UCSD-AML1 (cell line): Measurements from ENCODE around the gene MORN1.

Source experiments
- DNase-seq: peaks from one replicate; lab custom pipeline; 2025; ENCODE audit not compliant: unreplicated experiment; lab: John Stamatoyannopoulos, UW

Gene MORN1

DNA sequence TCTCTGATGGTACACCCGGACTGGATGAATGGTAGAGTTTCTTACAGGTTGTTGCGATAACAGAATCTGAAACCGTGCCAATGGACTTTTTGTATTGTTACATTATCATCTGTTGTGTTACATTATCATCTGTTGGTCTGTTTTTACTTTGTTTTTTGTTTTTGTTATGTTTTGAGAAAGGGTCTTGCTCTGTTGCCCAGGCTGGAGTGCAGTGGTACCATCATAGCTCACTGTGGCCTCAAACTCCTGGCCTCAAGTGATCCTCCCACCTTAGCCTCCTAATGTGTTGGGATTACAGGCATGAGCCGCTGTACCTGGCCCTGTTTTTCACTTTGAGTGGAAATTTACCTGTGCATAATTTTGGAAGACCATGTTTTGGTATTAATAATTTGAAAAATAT lies 31.2 kb upstream of the MORN1 start:
- DNase-seq = no peak

DNA sequence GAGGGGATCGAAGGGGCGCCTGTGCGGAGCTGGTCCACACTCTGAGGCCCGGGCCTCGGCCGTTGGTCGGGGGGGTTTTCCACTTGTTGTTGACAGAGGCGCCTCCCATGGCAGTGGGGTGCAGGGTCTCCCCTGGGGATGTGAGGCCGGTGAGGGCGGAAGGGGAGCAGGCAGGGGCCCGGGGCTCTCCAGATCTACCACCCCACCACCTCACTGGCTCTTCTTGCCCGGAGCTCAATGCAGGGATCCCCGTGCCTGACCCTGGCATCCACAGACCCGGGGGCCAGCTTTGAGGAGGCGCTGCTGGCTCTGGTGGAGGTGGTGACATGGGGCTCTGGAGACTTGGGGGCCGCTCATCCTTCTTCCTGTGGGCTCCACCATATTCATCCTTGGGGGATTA lies 28.1 kb upstream of the MORN1 start:
- DNase-seq = no peak

DNA sequence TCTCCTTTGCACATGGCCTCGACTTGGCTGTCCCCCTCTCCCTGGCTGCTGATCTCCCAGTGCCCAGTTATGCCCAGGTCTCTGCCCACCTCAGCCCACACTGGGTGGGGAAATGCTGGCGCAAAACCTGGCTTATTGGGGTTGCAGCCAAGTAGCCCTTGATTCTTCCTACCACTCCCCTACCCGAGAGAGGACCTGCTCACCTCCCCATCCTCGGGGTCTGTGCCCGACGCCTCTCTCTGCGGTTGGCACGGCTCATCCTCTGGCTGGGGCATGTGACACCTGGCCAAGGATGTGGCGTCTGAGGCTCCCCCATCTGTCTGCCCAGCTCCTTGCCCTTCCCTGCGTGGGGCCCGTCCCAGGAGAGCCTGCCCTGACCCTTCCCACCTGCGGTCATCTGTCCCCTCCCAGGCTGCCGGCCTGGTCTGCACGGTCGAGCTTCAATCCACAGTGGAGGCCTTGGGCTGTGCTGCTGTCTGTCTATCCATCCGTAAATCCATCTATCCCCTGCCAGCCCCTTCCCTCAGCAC lies 27.5 kb upstream of the MORN1 start:
- DNase-seq = no peak

DNA sequence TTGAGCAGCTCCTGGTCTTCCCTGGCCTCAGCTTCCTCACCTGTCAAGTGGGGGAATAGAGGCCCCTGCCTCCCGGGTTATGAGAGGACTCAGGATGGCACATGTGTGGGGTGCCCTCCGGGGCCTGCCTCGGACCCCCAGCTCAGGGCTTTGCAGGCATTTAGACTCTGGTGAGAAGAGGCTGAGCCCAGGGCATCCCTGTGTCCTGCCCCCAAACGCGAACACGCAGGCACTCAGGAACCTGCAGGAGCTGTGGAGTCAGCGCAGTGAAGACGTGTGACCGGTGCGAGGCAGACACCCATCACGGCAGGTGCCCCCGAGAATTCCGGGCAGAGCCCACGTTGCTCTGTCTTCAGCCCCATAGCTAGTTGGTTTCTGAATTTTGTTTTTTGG lies 26.5 kb upstream of the MORN1 start:
- DNase-seq = no peak

DNA sequence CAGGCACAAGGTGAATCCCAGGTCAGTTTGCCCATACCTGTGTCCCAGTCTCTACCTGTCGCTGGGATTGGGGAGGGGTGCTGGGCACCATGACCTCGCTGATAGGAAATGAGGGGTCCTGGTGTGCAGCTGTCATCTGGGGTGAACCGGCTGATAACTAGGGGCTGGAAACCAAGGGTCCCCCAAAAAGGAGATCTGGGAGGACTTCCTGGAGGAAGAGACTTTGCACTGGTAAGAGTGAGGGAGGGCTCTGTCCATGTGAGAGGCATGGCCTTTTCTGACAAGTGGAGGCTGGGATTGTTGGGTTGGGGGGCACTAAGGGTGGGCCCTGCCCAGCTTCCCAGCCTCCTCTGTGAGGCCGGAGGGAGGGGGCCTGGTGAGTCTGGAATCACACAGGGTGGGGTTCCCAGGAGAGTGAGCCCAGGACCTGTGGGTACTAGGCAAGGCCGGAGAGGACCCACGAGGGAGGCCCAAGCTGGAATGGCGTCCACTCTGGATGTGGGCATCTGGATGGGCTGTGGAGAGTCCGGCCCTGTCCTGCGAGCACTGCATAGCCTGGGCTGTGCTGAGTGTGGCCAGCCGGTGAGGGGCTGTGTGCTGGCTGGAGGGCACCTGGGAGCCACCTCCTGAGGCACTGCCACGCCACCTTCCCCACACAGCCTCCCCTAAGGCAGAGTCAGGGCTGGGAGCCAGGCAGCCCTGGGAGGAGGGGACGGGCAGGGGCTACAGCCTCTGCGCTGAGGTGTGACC lies 25.9 kb upstream of the MORN1 start:
- DNase-seq = no peak

DNA sequence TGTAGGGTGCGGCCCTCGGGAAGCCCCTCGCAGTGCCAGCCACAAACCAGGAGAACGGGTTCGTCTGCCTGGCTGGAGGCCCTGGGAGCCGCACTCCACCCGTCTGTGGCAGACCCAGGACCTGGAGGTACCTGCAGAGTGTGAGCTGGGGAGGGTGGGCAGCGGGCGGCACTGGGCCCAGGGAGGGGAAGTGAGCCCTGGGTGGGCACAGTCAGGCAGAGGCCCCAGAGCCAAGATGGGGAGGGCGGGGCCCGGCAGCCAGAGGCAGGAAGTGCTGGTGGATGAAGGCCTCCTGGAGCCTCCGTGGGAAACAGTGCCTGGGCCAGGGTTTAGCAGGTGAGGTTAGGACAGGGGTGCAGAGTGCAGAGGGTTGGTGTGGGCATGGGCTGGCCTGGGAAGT lies 25.0 kb upstream of the MORN1 start:
- peak; percentile 19 for DNase-seq

DNA sequence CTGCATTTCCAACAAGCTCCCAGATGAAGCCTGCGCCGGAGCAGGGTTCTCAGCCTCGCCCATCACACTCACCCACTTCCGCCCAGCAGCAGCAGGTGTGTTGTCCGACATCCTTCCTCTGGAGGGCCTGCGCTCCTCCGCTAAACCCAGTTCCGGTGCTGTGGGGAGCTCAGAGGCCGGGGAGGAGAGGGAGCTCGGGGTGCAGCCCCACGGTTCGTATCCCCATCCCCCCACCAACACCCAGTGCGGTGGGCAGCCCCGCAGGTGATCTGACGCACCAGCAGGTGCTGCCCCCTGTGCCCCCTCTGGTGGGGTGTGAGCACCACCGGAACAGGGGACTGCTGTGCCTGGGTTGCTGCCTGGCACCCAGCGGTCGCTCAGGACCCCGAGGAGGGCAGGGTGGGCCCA lies 24.5 kb upstream of the MORN1 start:
- peak; percentile 52 for DNase-seq

DNA sequence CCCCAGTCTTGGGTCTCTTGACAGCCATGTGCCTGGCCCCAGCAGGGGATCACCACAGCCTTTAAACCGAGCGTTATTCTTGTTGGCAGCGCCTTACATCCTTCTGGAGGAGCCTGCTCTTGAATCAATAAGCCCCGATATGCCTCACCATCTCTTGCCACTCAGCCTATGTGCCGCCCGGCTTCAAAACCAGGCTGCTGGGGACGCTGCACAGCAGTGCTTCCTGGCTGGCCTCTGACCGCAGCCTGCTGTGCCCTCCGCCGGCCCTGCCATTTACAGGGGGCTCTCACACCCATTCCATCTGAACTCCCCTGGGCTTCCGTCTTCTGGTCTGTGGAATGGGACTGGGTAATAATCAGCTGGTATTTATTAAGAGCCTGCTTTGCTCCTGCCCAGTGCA lies 24.0 kb upstream of the MORN1 start:
- no peak for DNase-seq

DNA sequence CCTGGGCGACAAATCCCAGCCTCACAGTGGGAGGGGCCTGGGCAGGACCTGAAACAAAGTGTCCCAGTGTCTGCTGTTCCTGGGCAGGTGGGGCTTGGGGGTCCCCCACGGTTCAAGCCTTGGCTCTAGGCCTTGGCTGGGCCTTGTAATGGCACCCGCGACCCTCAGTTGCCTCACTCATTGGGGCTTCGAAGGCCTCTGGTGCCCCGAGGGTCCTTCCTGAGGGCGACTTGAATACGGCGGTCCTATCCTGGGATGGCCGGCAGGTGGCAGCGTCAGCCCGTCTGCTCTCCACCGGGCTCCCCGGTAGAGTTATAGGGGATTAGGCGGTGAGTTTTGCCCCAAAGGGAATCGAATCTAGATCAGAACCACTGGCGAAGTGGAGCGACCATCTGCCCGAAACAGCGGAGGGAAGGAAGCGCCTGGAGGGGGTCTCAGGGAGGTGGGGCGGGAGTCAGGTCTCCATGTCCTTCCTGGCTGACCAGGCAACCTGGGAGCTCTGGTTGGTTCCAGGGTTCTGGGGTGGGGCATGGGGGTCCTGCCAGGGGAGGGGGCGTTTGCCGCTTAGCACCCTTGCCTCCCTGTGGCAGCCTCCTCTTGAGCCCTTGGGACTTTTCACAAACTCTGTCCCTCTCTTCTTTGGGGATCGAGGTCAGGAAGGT lies 23.1 kb upstream of the MORN1 start:
- peak; percentile 76 for DNase-seq

DNA sequence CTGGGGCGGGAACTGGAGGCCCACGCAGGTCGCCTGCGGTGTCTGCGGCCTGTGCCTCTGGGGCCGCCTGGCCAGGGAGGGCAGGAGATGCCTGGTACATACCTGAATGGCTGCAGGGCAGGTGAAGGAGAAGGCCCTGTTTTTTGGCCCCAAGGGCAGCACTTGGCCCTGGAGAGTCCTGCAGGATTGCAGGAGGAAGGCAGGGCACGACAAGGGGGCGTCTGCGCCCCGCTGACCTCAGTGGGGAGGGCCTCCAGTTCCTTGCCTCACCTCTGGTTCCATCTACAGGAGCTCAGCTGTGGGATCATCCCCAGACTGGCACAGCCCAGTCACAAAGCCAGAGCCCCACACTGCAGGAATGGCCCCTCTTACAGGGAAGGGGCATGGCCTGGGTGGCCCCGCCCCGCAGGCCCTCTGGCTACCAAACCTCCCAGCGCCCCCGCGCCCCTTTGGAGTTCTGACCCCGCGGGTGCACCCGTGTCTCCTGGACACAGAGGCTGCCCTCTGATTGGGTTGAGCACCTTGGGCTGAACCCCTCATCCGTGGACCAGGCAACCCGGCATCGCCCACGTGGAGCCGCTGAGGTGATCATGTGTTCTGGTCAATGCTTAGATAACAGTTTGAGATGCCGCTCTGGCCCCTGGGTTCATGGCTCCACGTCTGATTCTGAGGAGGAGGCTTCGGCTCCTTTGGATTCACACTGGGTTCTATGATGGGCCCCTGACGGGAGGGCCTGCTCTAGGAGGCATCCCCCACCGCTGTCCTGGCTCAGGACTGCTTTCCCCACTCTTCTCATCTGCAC lies 22.3 kb upstream of the MORN1 start:
- DNase-seq = no peak

DNA sequence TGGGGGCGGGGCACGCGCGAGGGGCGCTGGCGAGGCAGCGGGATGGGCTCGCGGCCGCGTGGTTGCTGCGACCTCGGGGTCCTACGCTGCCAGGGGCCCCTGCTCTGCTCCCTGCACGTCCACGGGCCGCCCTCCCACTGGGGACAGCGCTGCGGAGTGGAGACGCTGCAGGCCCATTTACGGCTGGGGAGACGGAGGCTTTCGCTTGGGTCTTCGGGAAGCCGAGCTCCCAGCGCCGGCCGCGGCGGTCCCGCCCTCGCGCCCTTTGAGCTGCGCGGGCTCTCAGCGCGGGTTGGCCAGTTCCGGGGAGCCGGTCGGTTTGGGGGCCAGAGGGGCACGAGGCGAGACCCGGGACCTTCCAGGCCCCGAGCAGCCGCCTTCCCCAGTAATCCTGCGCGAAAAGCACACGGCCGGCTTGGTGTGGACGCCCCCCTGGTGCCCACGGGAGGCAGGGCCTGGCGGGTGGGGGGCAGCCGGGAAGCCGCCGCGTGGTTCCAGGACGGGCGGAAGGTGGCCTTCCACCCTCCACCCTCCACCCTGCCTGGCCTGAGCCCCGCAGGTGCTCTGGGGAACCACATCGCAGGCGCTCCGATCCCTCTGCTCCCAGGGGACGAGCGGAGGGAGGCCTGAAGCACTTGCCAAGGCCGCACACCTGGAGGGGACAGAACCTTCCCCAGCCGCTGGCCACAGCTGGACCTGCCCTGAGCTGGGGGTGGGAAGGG lies 21.6 kb upstream of the MORN1 start:
- DNase-seq = no peak

DNA sequence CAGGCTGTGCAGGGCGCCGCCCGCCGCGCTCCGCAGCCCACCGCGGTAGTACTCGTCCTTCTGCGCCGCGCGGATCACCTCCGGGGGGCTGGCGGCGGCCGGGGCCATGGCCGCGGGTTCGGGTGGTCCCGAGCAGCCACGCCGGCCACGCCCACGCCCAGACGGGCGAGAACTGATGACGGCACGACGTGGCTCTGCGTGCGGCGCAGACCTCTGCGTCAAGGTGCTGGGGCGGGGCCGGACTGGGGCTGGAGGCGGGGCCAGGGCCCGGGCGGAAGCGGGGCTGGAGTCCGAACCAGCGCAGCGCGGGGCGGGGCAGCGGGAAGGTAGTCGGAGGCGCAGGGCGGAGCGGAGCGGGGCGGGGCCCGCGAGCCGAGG lies 21.0 kb upstream of the MORN1 start, which contains the start of gene PEX10:
Gene PEX10 (minus strand): TSS at position 170 of the 378 bp plus-strand sequence. CDS start 62 bp downstream, at position 108.
- DNase-seq = peak; percentile 99

DNA sequence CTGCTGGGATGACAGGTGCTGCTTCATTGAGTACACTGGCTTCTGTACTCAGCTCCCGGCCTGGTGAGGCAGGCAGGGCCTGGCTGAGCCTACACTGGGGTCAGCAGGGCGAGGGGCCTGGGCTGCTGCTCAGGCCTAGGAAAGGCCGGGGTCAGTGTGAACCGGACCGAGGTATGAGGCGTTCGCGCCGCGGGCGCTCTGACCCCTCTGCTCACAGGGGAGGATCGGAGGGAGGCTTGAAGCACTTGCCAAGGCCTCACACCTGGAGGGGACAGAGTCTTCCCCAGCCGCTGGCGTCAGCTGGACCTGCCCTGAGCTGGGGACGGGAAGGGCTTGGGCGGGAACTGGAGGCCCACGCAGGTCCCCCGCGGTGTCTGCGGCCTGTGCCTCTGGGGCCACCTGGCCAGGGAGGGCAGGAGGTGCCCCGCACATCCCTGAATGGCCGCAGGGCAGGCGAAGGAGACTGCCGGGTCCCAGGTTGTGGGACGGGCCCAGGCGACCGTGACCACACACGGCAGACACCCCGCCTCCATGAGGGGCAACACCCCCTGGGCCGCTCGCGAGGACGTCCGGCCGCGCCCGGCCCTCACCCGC lies 20.5 kb upstream of the MORN1 start:
- DNase-seq = no peak

DNA sequence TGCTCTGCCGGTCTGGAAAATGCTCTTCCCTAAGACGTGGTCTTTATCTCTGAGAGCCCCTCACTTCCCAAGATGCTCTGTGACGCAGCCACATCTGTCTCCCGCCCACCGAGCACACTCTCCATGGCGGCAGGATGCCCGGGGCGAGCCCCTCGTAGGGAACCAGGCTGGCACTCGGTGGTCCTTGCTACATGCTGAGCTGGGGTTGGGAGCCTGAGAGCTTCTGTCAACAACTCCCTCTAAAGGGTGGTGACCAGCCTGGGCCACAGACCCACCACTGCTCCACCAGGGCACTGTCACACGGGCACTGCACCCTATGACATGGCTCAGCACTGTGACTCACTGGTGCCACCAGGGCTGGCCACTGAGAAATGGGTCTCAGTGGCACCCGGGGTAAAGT lies 18.4 kb upstream of the MORN1 start:
- DNase-seq = no peak

DNA sequence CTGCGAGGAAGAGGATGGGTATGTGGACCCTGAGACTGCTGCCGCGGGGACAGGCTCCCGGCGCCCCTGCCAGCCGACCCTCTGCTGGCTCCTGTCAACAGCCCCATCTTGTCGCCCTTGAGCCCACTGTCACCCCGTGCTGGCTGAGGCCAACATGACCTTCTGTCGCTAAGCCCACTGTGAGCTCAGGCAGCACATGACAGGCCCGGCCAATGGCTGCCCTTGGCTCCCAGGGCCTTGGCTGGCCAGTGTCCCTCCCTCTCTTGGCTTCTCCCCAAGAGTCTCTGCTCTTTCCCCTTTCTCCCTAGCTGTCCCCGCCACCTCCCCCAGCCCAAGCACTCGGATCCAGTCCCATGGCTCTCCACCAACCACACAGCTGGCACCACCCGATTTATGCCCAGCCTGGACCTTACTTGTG lies 17.5 kb upstream of the MORN1 start:
- no peak for DNase-seq

DNA sequence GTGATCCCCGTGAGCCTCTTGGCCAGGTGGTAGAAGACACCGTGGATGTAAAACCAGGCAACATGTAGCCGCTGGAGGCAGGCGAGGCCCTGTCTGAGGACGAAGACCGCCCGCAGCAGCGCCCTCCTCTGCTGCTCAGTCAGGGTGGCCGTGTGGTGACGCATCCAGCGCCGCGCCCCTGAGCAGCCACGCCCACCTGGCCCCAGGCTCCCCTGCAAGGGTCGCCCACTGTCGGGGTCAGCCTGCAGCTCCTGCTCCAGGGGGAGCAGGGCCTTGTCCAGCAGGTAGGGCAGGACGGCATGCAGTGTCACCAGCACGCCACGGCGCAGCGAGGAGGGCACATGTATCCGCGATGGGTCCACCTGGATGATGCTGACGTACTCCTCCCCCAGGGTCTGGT lies 17.1 kb upstream of the MORN1 start:
- no peak for DNase-seq

DNA sequence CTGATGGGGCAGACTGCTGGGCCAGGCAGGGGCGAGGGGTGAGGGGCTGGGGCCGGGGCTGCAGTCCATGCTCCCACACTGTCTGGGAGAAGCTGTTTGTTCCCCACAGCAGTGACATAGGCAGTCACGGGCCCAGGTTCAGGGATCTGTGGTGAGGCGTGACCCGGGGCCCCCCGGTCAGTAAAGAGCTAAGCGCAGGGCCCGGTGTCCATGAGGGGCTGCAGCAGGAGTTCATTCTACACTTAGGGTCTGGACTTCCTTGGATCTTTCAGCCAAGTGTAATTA lies 16.6 kb upstream of the MORN1 start:
- DNase-seq = no peak

DNA sequence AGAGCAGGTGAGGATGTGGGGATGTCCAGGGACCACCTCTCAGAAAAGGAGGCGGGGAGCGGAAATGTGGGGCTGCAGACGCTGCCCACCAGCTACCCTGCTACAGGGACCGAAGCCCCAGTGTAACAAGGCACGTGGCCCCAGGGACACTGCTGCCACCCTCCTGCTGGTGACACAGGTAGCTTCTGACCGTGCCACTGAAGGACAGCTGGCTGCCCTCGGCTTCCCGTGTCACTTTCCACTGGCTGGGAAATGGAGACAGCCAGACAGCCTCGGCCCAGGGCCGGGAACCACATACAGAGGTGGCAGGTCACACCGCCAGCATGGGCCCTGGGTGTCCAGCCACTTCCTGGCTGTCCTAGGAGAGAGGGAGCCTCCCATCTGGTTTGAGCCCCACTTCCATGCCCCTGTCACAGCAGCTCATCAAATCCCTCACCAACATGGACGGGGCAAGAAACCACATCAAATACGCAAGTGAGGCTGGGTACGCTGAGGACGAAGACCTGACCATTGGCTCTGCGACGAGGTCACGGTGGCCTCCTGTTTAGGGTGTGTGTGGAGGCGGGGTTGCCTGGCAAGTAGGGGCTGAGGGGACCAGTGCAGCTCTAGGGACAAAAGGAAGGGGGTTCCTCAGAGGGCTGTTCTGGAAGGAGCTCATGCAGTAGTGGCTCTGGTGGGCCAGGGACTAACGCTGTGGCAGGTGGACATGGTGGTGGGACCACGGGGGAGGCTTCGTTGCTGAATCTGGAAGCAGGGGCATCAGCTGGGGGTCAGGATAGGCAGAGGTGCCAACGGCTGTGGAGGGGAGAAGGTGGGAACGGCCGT lies 16.0 kb upstream of the MORN1 start:
- no peak for DNase-seq

DNA sequence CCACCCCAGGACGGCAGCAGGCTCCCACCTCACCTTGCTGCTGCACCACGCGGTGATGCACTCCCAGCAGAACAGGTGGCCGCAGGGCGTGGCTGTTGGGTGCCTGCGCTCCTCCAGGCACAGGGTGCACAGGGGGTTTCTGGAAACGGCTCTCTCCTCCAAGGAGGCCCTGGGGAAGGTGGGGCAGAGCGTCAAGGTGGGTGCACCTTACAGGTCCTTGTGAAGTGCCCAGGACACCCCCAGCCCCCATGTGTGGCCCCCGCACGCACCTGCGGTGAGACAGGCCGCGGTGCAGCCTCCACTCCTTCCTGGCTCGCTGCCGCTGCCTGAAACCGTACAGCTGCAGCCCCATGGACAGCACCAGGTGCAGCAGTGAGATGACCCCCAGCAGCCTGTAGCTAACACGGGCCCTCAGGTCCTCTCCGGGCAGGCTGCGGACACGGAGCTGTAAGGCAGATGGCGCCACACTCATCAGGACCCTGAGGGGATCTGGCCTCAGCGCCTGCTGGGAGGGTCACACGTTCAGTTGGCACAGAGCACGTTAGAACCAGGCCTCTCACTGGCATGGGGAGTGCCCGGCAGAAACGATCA lies 15.2 kb upstream of the MORN1 start:
- DNase-seq = no peak
